ENCODE measurements around the gene FSIP1. TPM values are rescaled to one million over a fixed set of nuclear protein-coding genes. Genes with fewer than 3 reads are reported as not detected.
A peak's percentile ranks its signal among the peaks of the same experiment; 100 is the strongest.

The FSIP1 gene
- total RNA-seq, 1 donor from 2014 or later, result 0.73 TPM

- intact Hi-C loops (cut with DNase I), result no loop called here
- DNase-seq (ENCODE audit: missing footprints) (no peak), ATAC-seq (no peak)
Observed at GRCh38 chr15:39699516-39700374, 82.9 kb downstream of the FSIP1 start.

GRCh38 chr15:39698444-39699390 lies 83.9 kb downstream of the FSIP1 start:
- no peak for DNase-seq (ENCODE audit: missing footprints)
- intact Hi-C loops (cut with DNase I), result no loop called here
- no peak for ATAC-seq

- no peak for DNase-seq (ENCODE audit: missing footprints)
- intact Hi-C loops (cut with DNase I), result no loop called here
- ATAC-seq, result no peak
Observed at GRCh38 chr15:39697509-39697908, 85.1 kb downstream of the FSIP1 start.

GRCh38 chr15:39695793-39696192 lies 86.8 kb downstream of the FSIP1 start:
- ATAC-seq, result no peak
- intact Hi-C loops (cut with DNase I), result no loop called here
- no peak for DNase-seq (ENCODE audit: missing footprints)

- DNase-seq (ENCODE audit: missing footprints) (no peak), ATAC-seq (no peak)
- intact Hi-C loops (cut with DNase I), result no loop called here
Observed at GRCh38 chr15:39692356-39693327, 90.0 kb downstream of the FSIP1 start.

GRCh38 chr15:39690881-39691634 lies 91.6 kb downstream of the FSIP1 start:
- intact Hi-C loops (cut with DNase I), result no loop called here
- ATAC-seq, result no peak
- no peak for DNase-seq (ENCODE audit: missing footprints)

GRCh38 chr15:39687965-39688364 lies 94.7 kb downstream of the FSIP1 start:
- DNase-seq (ENCODE audit: missing footprints), result no peak
- ATAC-seq, result no peak
- intact Hi-C loops (cut with DNase I), result no loop called here

- ATAC-seq (peak; percentile 52), DNase-seq (ENCODE audit: missing footprints) (no peak)
- intact Hi-C loops (cut with DNase I), result loop anchor here (1.0 kb wide), 1 partner anchor 70 kb away; no protein-coding TSS in a partner anchor
Observed at GRCh38 chr15:39685999-39686613, 96.5 kb downstream of the FSIP1 start.

GRCh38 chr15:39685367-39685766 lies 97.3 kb downstream of the FSIP1 start:
- no peak for DNase-seq (ENCODE audit: missing footprints)
- intact Hi-C loops (cut with DNase I), result no loop called here
- no peak for ATAC-seq

- no peak for ATAC-seq
- intact Hi-C loops (cut with DNase I), result no loop called here
- no peak for DNase-seq (ENCODE audit: missing footprints)
Observed at GRCh38 chr15:39684233-39684632, 98.4 kb downstream of the FSIP1 start.

GRCh38 chr15:39682366-39682765 lies 100.3 kb downstream of the FSIP1 start:
- DNase-seq (ENCODE audit: missing footprints), result no peak
- intact Hi-C loops (cut with DNase I), result no loop called here
- ATAC-seq, result no peak

GRCh38 chr15:39680868-39681267 lies 101.8 kb downstream of the FSIP1 start:
- ATAC-seq, result no peak
- DNase-seq (ENCODE audit: missing footprints), result no peak
- intact Hi-C loops (cut with DNase I), result no loop called here

- ATAC-seq, result no peak
- no peak for DNase-seq (ENCODE audit: missing footprints)
- intact Hi-C loops (cut with DNase I), result no loop called here
Observed at GRCh38 chr15:39672666-39673065, 110.0 kb downstream of the FSIP1 start.

- DNase-seq (ENCODE audit: missing footprints) (no peak), ATAC-seq (no peak)
- intact Hi-C loops (cut with DNase I), result no loop called here
Observed at GRCh38 chr15:39672184-39672583, 110.5 kb downstream of the FSIP1 start.

GRCh38 chr15:39670687-39671086 lies 112.0 kb downstream of the FSIP1 start:
- ATAC-seq (no peak), DNase-seq (ENCODE audit: missing footprints) (no peak)
- intact Hi-C loops (cut with DNase I), result no loop called here

GRCh38 chr15:39669661-39670060 lies 113.0 kb downstream of the FSIP1 start:
- intact Hi-C loops (cut with DNase I), result no loop called here
- no peak for ATAC-seq
- DNase-seq (ENCODE audit: missing footprints), result no peak

GRCh38 chr15:39669241-39669640 lies 113.4 kb downstream of the FSIP1 start:
- intact Hi-C loops (cut with DNase I), result no loop called here
- DNase-seq (ENCODE audit: missing footprints), result no peak
- ATAC-seq, result no peak

- intact Hi-C loops (cut with DNase I), result no loop called here
- DNase-seq (ENCODE audit: missing footprints) (no peak), ATAC-seq (no peak)
Observed at GRCh38 chr15:39668457-39668856, 114.2 kb downstream of the FSIP1 start.

All from Right ventricle myocardium inferior (tissue), 1 donor.